Karpas-422 (cell line): ENCODE data around the gene PITPNC1. TPM values are rescaled to one million over a fixed set of nuclear protein-coding genes. Genes with fewer than 3 reads are reported as not detected.
"Not testable (repeated sequence)": the region's sequence is repeated elsewhere in the genome, so short reads cannot be mapped to it uniquely, and the experiment has no call there.

Source experiments
- DNase-seq: peaks from one replicate; pipeline ENCODE4 v3.0.0-alpha.2; 2015
- H2AFZ ChIP-seq: fragments of 200-600 bp; sonication (generic); 2 replicates; pipeline ENCODE4 v1.6.1; 2014; ENCODE audit warnings: antibody characterized with exemption, low read length, mixed read lengths
- H3K27ac ChIP-seq: fragments of 200-600 bp; sonication (generic); 2 replicates; pipeline ENCODE4 v1.5.1; 2014; ENCODE audit warnings: mild to moderate bottlenecking, low read length, moderate library complexity
- H3K27me3 ChIP-seq: fragments of 200-600 bp; sonication (generic); 2 replicates; pipeline ENCODE4 v1.6.1; 2014; ENCODE audit warnings: low read length, mixed read lengths
- H3K36me3 ChIP-seq: fragments of 200-600 bp; sonication (generic); 2 replicates; pipeline ENCODE4 v1.6.1; 2014; ENCODE audit warnings: low read length, mixed read lengths; ENCODE audit not compliant: insufficient read depth
- H3K4me1 ChIP-seq: fragments of 200-600 bp; sonication (generic); 2 replicates; pipeline ENCODE4 v1.6.1; 2014; ENCODE audit warnings: mild to moderate bottlenecking, low read length, mixed read lengths
- H3K4me2 ChIP-seq: fragments of 200-600 bp; sonication (generic); 2 replicates; pipeline ENCODE4 v1.6.1; 2014; ENCODE audit warnings: low read length, low read depth, mild to moderate bottlenecking; ENCODE audit not compliant: poor library complexity, severe bottlenecking
- H3K4me3 ChIP-seq: fragments of 200-600 bp; sonication (generic); 2 replicates; pipeline ENCODE4 v1.5.1; 2014; ENCODE audit warnings: mild to moderate bottlenecking, antibody characterized with exemption, low read length, mixed read lengths
- H3K79me2 ChIP-seq: fragments of 200-600 bp; sonication (generic); 2 replicates; pipeline ENCODE4 v1.6.1; 2014; ENCODE audit warnings: mild to moderate bottlenecking, low read length, mixed read lengths
- H3K9ac ChIP-seq: fragments of 200-600 bp; sonication (generic); 2 replicates; pipeline ENCODE4 v1.6.0; 2014; ENCODE audit warnings: low read length
- H3K9me2 ChIP-seq: fragments of 200-600 bp; sonication (generic), shearing (Covaris generic); replicated peaks from 2 replicates; pipeline ENCODE4 v1.6.0; 2014; ENCODE audit warnings: mild to moderate bottlenecking, low read length, moderate library complexity; ENCODE audit not compliant: insufficient read depth
- H3K9me3 ChIP-seq: fragments of 300-700, 200-600 bp; sonication (generic); 2 replicates; pipeline ENCODE4 v1.6.1; 2014; ENCODE audit warnings: low read length, mixed read lengths
- H4K20me1 ChIP-seq: fragments of 200-600 bp; sonication (generic); 2 replicates; pipeline ENCODE4 v1.6.1; 2014; ENCODE audit warnings: mild to moderate bottlenecking, antibody characterized with exemption, low read length, low read depth; ENCODE audit not compliant: insufficient read depth
- total RNA-seq: library from RNA; depleted of rRNA; stranded (reverse); fragments of >200 nt; shearing (Covaris generic); gene quantifications from 2 replicates; pipeline ENCODE4 v1.2.3, GENCODE V29; 2014; ENCODE audit warnings: low replicate concordance

Gene PITPNC1
- total RNA-seq, 1 experiment from 2014 or later, result 3.8 TPM

- H3K9ac ChIP-seq, result no peak overlapping the region
- H3K9me3 ChIP-seq, result no peaks in the 10 kb centered on the region
- H3K27me3 ChIP-seq, result no peaks in the 10 kb centered on the region
- H3K4me1 ChIP-seq, result no peaks in the 10 kb centered on the region
- H3K27ac ChIP-seq, result no peak overlapping the region
- H3K79me2 ChIP-seq, result no peaks in the 10 kb centered on the region
- no peak overlapping the region for H3K4me3 ChIP-seq
- no peak for DNase-seq
- no peak overlapping the region for H2AFZ ChIP-seq
- H3K4me2 ChIP-seq, result no peak overlapping the region
- no peaks in the 10 kb centered on the region for H3K36me3 ChIP-seq
- peaks cover 3% of the 10 kb centered on the region; the same call in 1 of the 2 replicates for H4K20me1 ChIP-seq
- no peaks in the 10 kb centered on the region for H3K9me2 ChIP-seq
These were observed 129.9 kb downstream of the PITPNC1 start for GRCh38 chr17:67506966-67507365.

DNA sequence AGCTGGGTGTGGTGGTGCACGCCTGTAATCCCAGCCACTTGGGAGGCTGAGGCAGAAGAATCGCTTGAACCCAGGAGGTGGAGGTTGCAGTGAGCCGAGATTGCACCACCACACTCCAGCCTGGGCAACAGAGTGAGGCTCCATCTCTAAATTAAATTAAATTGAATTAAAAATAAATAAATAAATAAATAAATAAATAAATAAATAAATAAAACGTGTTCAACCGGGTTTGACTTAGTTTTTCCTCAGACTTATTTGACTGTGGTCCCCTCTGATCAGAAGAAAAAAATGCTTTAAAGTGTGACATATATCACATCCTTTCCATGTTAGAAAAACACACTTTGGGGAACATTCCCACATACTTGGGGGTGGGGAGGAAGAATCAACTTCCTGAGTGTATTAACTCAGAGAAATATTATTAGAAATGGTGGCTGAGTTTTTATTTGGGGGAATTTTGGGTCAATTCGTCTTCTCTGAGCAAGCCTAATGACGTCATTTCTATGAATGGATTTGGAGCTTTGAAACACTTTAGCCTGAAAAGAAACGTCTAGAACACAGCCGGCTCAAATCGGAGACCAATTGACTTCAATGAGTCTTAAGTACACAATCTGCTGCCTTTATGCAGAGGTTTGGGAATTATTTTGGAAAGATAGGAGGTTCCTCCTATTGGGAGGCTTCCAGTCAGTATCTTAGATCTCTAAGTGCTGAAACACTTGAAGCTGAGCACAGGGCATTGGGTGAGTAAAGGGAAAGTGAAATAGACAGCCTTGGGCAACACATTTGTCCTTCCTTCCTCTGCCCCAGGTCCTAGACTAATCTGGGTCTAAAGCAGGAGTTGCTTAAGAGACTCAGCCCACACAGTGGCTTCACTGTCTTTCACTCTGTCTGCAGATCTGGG is 132.6 kb downstream of the PITPNC1 start:
- H3K4me2 ChIP-seq, result no peak overlapping the region
- no peak overlapping the region for H2AFZ ChIP-seq
- H4K20me1 ChIP-seq, result peaks cover 3% of the 10 kb centered on the region; the same call in 1 of the 2 replicates
- H3K27ac ChIP-seq, result no peak overlapping the region
- H3K27me3 ChIP-seq, result no peaks in the 10 kb centered on the region
- H3K79me2 ChIP-seq, result no peaks in the 10 kb centered on the region
- H3K36me3 ChIP-seq, result no peaks in the 10 kb centered on the region
- H3K4me1 ChIP-seq, result peaks cover 5% of the 10 kb centered on the region
- H3K9ac ChIP-seq, result no peak overlapping the region
- H3K9me3 ChIP-seq, result no peaks in the 10 kb centered on the region
- DNase-seq, result no peak
- H3K4me3 ChIP-seq, result no peak overlapping the region
- no peaks in the 10 kb centered on the region for H3K9me2 ChIP-seq

DNA sequence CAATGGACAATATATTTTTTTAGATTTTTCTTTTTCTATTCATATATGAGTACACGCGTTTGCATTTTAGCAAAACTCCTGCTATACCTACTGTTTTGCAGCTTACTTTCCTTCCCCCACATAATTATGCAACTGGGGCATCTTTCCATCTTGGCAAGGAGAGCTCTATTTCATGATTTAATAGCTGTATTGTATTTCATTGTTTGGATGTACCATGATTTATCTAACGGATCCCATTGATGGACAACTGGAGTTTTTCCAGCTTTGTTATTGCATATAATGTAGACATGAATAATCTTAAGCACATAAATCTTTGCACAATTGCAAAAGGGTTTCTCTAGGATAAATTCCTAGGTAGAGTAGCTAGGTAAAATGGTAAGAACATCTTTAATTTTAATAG is 133.9 kb downstream of the PITPNC1 start:
- Histone ChIP-seq H3K79me2 (no peaks in the 10 kb centered on the region), H3K4me3 (no peak overlapping the region), H3K27me3 (no peaks in the 10 kb centered on the region), H3K9ac (no peak overlapping the region), H3K9me2 (no peaks in the 10 kb centered on the region), H3K4me1 (peaks cover 19% of the 10 kb centered on the region), H3K9me3 (no peaks in the 10 kb centered on the region), H2AFZ (no peak overlapping the region), H4K20me1 (no peaks in the 10 kb centered on the region), H3K36me3 (no peaks in the 10 kb centered on the region), H3K27ac (no peak overlapping the region), H3K4me2 (no peak overlapping the region)
- DNase-seq, result no peak

- Histone ChIP-seq H3K9ac (no peak overlapping the region), H3K4me2 (no peak overlapping the region), H3K79me2 (no peaks in the 10 kb centered on the region), H3K4me3 (no peak overlapping the region), H3K36me3 (no peaks in the 10 kb centered on the region), H3K9me2 (no peaks in the 10 kb centered on the region), H2AFZ (no peak overlapping the region), H3K4me1 (peaks cover 19% of the 10 kb centered on the region), H3K27me3 (no peaks in the 10 kb centered on the region), H4K20me1 (no peaks in the 10 kb centered on the region), H3K27ac (no peak overlapping the region), H3K9me3 (no peaks in the 10 kb centered on the region; the same call in 1 of the 2 replicates)
- DNase-seq, result no peak
These were observed 134.7 kb downstream of the PITPNC1 start for GRCh38 chr17:67511804-67512203.

GRCh38 chr17:67514998-67515397 is 137.9 kb downstream of the PITPNC1 start:
- H4K20me1 ChIP-seq, result no peaks in the 10 kb centered on the region
- no peaks in the 10 kb centered on the region for H3K79me2 ChIP-seq
- H3K4me2 ChIP-seq, result peak overlapping the region; percentile 38
- H3K36me3 ChIP-seq, result no peaks in the 10 kb centered on the region
- peaks cover 7% of the 10 kb centered on the region for H3K9me3 ChIP-seq
- H3K27ac ChIP-seq, result no peak overlapping the region
- DNase-seq, result peak; percentile 68
- no peak overlapping the region for H2AFZ ChIP-seq
- H3K9ac ChIP-seq, result no peak overlapping the region
- no peaks in the 10 kb centered on the region for H3K27me3 ChIP-seq
- H3K4me3 ChIP-seq, result no peak overlapping the region
- peaks cover 19% of the 10 kb centered on the region for H3K4me1 ChIP-seq
- no peaks in the 10 kb centered on the region for H3K9me2 ChIP-seq

- no peak for DNase-seq
- Histone ChIP-seq H4K20me1 (no peaks in the 10 kb centered on the region), H2AFZ (no peak overlapping the region), H3K9ac (no peak overlapping the region), H3K4me3 (no peak overlapping the region), H3K4me2 (peak overlapping the region; percentile 38), H3K27ac (no peak overlapping the region), H3K27me3 (no peaks in the 10 kb centered on the region), H3K9me3 (peaks cover 7% of the 10 kb centered on the region), H3K36me3 (no peaks in the 10 kb centered on the region), H3K79me2 (no peaks in the 10 kb centered on the region), H3K9me2 (no peaks in the 10 kb centered on the region), H3K4me1 (peaks cover 19% of the 10 kb centered on the region)
These were observed 138.5 kb downstream of the PITPNC1 start for GRCh38 chr17:67515490-67516083.

DNA sequence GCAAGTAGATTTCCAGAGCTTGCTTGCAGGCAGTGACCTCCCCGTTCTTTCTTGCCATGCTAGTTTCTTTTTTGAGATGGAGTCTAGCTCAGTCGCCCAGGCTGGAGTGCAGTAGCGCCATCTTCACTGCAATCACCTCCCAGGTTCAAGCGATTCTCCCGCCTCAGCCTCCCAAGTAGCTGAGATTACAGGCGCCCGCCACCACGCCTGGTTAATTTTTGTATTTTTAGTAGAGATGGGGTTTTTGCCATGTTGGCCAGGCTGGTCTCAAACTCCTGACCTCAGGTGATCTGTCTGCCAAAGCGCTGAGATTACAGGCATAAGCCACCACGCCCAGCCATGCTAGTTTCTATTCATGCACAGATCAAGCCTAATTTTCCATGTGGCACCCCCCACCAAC is 139.5 kb downstream of the PITPNC1 start:
- not testable (repeated sequence) for DNase-seq, H3K4me2 ChIP-seq, H3K36me3 ChIP-seq, H3K4me3 ChIP-seq, H4K20me1 ChIP-seq, H2AFZ ChIP-seq, H3K9me2 ChIP-seq, H3K9me3 ChIP-seq, H3K27ac ChIP-seq, H3K79me2 ChIP-seq, H3K27me3 ChIP-seq, H3K9ac ChIP-seq
- H3K4me1 ChIP-seq, result peaks cover 19% of the 10 kb centered on the region

DNA sequence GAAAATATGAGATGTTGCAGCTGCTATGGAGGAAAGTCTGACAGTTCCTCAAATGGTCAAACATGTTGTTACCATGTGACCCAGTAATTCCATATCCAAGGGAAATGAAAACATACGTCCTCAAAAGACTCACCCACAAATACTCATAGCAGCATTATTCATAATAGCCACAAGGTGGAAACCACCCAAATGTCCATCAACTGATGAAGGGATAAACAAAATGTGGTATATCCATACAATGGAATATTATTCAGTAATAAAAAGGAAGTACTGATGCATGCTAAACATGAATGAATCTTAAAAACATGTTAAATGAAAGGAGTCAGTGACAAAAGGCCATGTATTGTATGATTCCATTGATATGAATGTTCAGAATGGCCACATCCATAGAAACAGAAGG is 140.2 kb downstream of the PITPNC1 start:
- no peaks in the 10 kb centered on the region for H3K9me2 ChIP-seq
- no peak overlapping the region for H3K9ac ChIP-seq
- H3K79me2 ChIP-seq, result no peaks in the 10 kb centered on the region
- no peaks in the 10 kb centered on the region for H3K36me3 ChIP-seq
- H3K4me3 ChIP-seq, result no peak overlapping the region
- no peaks in the 10 kb centered on the region for H3K27me3 ChIP-seq
- DNase-seq, result no peak
- peaks cover 19% of the 10 kb centered on the region for H3K4me1 ChIP-seq
- H3K27ac ChIP-seq, result no peak overlapping the region
- H4K20me1 ChIP-seq, result no peaks in the 10 kb centered on the region
- H3K4me2 ChIP-seq, result no peak overlapping the region
- no peak overlapping the region for H2AFZ ChIP-seq
- H3K9me3 ChIP-seq, result peaks cover 7% of the 10 kb centered on the region
